ENCODE results near the gene ELMO1. TPM values are rescaled to one million over a fixed set of nuclear protein-coding genes. Genes with fewer than 3 reads are reported as not detected.

The ELMO1 gene, protein sequence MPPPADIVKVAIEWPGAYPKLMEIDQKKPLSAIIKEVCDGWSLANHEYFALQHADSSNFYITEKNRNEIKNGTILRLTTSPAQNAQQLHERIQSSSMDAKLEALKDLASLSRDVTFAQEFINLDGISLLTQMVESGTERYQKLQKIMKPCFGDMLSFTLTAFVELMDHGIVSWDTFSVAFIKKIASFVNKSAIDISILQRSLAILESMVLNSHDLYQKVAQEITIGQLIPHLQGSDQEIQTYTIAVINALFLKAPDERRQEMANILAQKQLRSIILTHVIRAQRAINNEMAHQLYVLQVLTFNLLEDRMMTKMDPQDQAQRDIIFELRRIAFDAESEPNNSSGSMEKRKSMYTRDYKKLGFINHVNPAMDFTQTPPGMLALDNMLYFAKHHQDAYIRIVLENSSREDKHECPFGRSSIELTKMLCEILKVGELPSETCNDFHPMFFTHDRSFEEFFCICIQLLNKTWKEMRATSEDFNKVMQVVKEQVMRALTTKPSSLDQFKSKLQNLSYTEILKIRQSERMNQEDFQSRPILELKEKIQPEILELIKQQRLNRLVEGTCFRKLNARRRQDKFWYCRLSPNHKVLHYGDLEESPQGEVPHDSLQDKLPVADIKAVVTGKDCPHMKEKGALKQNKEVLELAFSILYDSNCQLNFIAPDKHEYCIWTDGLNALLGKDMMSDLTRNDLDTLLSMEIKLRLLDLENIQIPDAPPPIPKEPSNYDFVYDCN
- 1.4 to 3.0 TPM (median 2.0 TPM) in 5 replicates for total RNA-seq (2022; extraction: Qiagen RNA extraction; ENCODE audit: low read depth)

DNA sequence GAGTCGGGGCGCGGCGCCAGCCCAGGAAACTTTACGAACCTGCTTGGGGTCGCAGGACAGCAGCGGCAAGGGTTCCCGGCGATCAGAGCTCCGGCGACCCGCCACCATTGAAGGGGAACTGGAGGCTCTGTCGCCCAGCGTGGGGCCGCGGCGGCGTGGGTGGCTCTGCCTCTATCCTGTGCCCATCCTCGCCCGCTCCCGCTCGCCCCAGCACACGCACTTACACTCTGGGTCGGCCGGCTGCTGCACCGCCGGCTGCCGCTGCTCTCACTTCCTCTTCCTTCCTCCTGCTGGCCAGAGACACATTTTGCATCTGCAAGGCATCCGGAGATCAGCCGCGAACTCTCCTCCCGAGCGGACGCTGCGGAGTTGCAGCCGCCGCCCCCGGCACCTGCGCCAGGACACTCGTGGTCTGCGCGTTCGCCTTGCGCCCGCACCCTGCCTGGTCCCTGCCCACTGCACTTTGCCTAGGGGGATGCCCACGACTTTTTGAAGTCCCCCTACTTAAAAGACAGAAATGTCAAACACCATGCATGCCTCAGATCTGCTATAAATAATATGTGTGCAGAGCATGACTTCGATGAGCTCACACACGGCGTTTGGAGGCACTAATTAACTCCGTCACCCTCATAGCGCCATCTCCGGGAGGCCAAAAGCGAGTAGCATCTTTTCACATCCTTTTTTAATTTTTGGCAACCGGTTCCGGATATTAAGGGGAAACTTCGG, at the start of gene ELMO1:
ELMO1 (minus strand) TSS at position 229 of the 726 bp plus-strand sequence. CDS start 106,174 bp downstream, outside the sequence.

Other genes with a start within 250 kb of the ELMO1 start
- gene GPR141, start 234.9 kb upstream of the ELMO1 start, total RNA-seq (2022; extraction: Qiagen RNA extraction; ENCODE audit: low read depth) = not detected in 5 replicates

Data from A549 treated with ZK216348 at 1 μM for 4 hours (cell line).